NK-92 treated with Interleukin-12 subunit alpha and Interleukin-12 subunit beta, amount 100 ng/mL, for 24 hours (cell line): ENCODE data around the gene AP2S1.
"Not testable (repeated sequence)": the region's sequence is repeated elsewhere in the genome, so short reads cannot be mapped to it uniquely, and the experiment has no call there.

ENCODE experiments used
- DNase-seq: peaks from one replicate; lab custom pipeline; 2025; lab: John Stamatoyannopoulos, UW

The AP2S1 gene

GRCh38 chr19:46850228-46851203, at the start of gene AP2S1:
Gene AP2S1, minus strand, starts transcription at chr19:46850846. Its CDS starts 80 bp downstream, at chr19:46850766.
- peak; percentile 90 for DNase-seq

GRCh38 chr19:46900341-46900740, 49.7 kb upstream of the AP2S1 start:
- DNase-seq = no peak

- no peak for DNase-seq
Observed at GRCh38 chr19:46898731-46899130, 48.1 kb upstream of the AP2S1 start.

GRCh38 chr19:46896076-46896794, 45.6 kb upstream of the AP2S1 start:
- DNase-seq = no peak

GRCh38 chr19:46892252-46893179, 41.9 kb upstream of the AP2S1 start:
- no peak for DNase-seq

- DNase-seq = no peak
Observed at GRCh38 chr19:46890423-46891170, 40.0 kb upstream of the AP2S1 start.

GRCh38 chr19:46887240-46887782, 36.7 kb upstream of the AP2S1 start:
- no peak for DNase-seq

GRCh38 chr19:46886546-46887239, 36.0 kb upstream of the AP2S1 start:
- no peak for DNase-seq

- DNase-seq = no peak
Observed at GRCh38 chr19:46885411-46885810, 34.8 kb upstream of the AP2S1 start.

GRCh38 chr19:46882751-46883150, 32.1 kb upstream of the AP2S1 start:
- not testable (repeated sequence) for DNase-seq

GRCh38 chr19:46882034-46882433, 31.4 kb upstream of the AP2S1 start:
- no peak for DNase-seq

GRCh38 chr19:46881092-46881491, 30.4 kb upstream of the AP2S1 start:
- no peak for DNase-seq

- no peak for DNase-seq
Observed at GRCh38 chr19:46880431-46880830, 29.8 kb upstream of the AP2S1 start.

- DNase-seq = peak; percentile 9
Observed at GRCh38 chr19:46878613-46879375, 28.1 kb upstream of the AP2S1 start.

GRCh38 chr19:46875657-46876056, 25.0 kb upstream of the AP2S1 start:
- DNase-seq = no peak

GRCh38 chr19:46875234-46875633, 24.6 kb upstream of the AP2S1 start:
- DNase-seq = no peak

GRCh38 chr19:46872967-46873366, 22.3 kb upstream of the AP2S1 start:
- DNase-seq = no peak

- DNase-seq = not testable (repeated sequence)
Observed at GRCh38 chr19:46871173-46871572, 20.5 kb upstream of the AP2S1 start.

- DNase-seq = no peak
Observed at GRCh38 chr19:46868025-46868802, 17.6 kb upstream of the AP2S1 start.
